GM18505 (cell line): ENCODE results near the gene LIPT2.

Experiments used
- ATAC-seq: cut with Tn5 transposase; IDR thresholded peaks from one replicate; pipeline ENCODE4 v1.9.1; 2021; ENCODE audit not compliant: unreplicated experiment
- POLR2A ChIP-seq: IDR thresholded peaks from 4 replicates; pipeline ENCODE4 v1.6.1; 2011; ENCODE audit warnings: borderline replicate concordance; ENCODE audit not compliant: insufficient read depth, insufficient read length; ENCODE audit errors: extremely low read depth

LIPT2 gene

GRCh38 chr11:74466916-74467885 is 26.3 kb downstream of the LIPT2 start, which contains the start of gene KCNE3:
Gene KCNE3 (minus strand): TSS chr11:74467549. CDS start chr11:74457563, 9,986 bp downstream.
- no peak for TF ChIP-seq POLR2A
- no peak for ATAC-seq

- TF ChIP-seq POLR2A = no peak
- no peak for ATAC-seq
Observed at GRCh38 chr11:74465291-74465708, 28.2 kb downstream of the LIPT2 start.

- no peak for TF ChIP-seq POLR2A
- ATAC-seq = no peak
Observed at GRCh38 chr11:74464746-74465145, 28.8 kb downstream of the LIPT2 start.

- no peak for ATAC-seq
- no peak for TF ChIP-seq POLR2A
Observed at GRCh38 chr11:74463216-74463615, 30.3 kb downstream of the LIPT2 start.

DNA sequence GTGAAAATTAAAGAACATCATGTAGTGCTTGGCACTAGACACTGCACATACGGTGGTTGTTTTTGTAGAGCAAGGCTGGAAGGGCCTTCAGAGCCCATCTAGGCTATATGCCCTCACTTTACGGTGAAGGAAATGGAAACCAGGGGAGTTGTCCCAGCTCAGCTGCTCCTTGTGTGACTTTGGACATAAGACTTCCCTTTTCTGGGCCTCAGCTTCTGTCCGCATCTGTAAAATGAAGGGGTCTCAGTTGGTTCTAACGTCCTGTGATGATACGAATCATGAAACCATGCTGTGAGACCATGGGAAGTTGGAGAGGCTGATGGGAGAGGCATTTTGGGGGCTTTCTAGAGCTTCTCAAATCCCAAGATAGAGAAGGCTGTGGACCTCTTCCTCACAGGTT is 30.9 kb downstream of the LIPT2 start:
- ATAC-seq = no peak
- TF ChIP-seq POLR2A = no peak

DNA sequence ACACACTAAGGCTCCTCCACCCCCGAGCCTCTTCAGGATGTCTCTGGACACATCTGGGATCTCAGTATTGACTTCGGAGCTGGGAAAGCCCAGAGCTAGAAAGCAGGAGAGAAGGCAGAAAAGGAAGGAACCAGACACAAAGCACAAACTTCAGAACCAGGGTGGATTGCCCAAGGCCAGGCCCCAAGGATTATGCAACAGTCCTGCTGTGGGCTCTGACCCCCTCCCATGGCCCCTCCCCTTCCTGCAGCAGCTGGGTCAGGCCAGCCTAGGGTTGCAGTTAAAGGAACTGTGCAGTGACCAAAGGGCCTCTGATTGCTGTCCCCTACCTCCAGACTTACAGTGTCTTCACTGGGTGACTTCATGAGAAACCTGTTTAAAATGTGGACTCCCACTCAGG is 31.5 kb downstream of the LIPT2 start:
- TF ChIP-seq POLR2A = no peak
- ATAC-seq = no peak

DNA sequence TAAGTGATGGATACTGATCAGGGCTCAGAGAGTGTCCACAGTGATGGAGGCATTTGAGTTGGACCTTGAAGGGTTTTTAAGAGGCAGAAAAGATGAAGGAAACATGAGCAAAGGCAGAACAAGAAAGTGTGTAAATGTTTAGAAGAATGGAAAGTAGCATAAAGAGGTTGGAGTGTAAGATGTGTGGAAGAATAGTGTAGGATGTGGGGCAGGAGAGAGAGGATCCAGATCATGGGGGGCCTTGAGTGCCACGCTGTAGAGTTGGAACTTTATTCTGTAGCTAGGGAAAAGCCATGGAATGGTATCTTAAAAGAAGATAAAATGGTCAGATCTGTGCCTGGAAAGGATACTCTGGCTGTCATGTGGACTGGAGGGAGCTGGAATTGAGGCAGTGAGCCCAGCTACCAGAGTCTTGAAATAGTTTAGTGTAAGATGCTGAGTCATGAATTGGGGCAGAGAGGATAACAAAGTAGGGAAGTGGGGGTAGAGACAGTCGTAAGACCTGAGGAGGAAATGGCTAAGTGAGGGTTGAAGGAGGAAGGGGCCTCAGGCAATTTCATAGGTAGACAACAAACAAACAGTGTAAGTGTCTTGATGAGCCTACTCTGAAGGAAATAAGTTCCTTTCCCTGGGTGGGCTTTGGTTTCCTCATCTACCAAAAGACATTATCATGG is 32.9 kb downstream of the LIPT2 start:
- no peak for TF ChIP-seq POLR2A
- ATAC-seq = no peak

DNA sequence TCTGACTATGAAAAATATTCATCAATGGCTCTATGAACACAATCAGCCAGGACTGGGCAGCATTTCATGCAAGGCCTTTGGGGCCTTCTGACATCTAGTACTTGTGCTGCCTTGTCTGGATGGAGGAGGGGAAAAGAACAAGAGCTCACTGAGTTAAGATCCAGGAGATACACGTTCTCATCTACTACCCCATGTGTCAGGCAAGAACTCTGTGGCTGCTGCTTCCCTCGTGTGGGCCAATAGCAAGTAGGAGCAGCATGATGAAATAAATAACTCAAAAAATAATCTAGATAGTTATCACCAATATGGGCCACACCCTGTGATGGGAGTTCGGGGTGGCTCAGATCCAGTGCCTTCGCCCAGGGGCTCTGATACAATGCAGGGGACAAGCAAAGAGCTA is 33.5 kb downstream of the LIPT2 start:
- TF ChIP-seq POLR2A = no peak
- ATAC-seq = no peak

- ATAC-seq = no peak
- TF ChIP-seq POLR2A = no peak
Observed at GRCh38 chr11:74459584-74459983, 33.9 kb downstream of the LIPT2 start.

- ATAC-seq = no peak
- TF ChIP-seq POLR2A = no peak
Observed at GRCh38 chr11:74457356-74457755, 36.2 kb downstream of the LIPT2 start.

- ATAC-seq = no peak
- no peak for TF ChIP-seq POLR2A
Observed at GRCh38 chr11:74453373-74453975, 40.0 kb downstream of the LIPT2 start.

GRCh38 chr11:74452366-74452765 is 41.2 kb downstream of the LIPT2 start:
- ATAC-seq = no peak
- TF ChIP-seq POLR2A = no peak

- TF ChIP-seq POLR2A = no peak
- ATAC-seq = no peak
Observed at GRCh38 chr11:74450318-74450717, 43.2 kb downstream of the LIPT2 start.
